GM19023 (cell line): ENCODE data around the gene CNGA4.
"Not testable (repeated sequence)": the region's sequence is repeated elsewhere in the genome, so short reads cannot be mapped to it uniquely, and the experiment has no call there.

Source experiments
- ATAC-seq: cut with Tn5 transposase; IDR thresholded peaks from one replicate; pipeline ENCODE4 v1.9.1; 2021; ENCODE audit warnings: mild to moderate bottlenecking, moderate library complexity; ENCODE audit not compliant: unreplicated experiment

The CNGA4 gene

GRCh38 chr11:6224421-6224820, 14.5 kb upstream of the CNGA4 start:
- no peak for ATAC-seq

- no peak for ATAC-seq
Measured at GRCh38 chr11:6225024-6225423, 13.9 kb upstream of the CNGA4 start.

- ATAC-seq, result no peak
Measured at GRCh38 chr11:6225896-6226295, 13.0 kb upstream of the CNGA4 start.

DNA sequence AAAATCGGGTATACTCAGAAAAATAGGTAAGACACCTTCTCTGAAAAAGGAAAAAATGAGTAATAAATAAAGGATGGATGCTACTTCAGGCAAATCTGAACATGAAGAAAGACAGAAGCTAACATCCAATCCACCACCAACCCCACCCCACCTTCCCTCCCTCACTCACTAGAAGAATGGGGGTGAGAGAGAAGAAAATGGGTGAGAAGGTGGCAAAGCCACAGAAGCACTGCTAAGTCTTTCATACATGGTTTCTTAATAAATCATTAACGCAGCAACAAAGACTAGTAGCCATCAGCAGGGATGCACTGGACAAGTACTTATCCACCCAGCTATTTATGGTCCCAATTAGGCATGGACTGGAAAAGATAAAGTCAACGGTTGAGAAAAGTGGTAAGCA, 10.4 kb upstream of the CNGA4 start:
- ATAC-seq, result no peak

DNA sequence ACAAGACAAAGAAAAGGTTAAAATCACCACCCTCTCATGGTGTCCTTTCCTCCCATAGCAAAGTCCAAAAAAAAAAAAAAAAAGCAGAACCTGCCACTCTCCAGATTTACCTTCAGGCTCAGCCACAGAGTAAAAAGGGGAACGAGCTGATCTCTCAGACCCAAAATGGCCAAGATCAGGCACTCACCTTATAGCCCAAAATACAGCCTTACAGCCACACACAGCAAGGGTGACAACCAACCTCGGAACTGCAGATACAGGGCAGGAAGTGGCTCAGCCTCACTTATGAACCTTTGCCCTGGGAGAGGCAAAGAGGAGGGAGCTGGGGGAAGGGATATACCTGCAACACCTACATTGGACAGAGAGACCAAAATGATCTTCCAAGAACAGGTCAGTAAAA, 9.0 kb upstream of the CNGA4 start:
- ATAC-seq, result no peak

GRCh38 chr11:6232899-6233298, 6.0 kb upstream of the CNGA4 start:
- ATAC-seq, result no peak

- no peak for ATAC-seq
Measured at GRCh38 chr11:6233984-6234386, 4.9 kb upstream of the CNGA4 start.

DNA sequence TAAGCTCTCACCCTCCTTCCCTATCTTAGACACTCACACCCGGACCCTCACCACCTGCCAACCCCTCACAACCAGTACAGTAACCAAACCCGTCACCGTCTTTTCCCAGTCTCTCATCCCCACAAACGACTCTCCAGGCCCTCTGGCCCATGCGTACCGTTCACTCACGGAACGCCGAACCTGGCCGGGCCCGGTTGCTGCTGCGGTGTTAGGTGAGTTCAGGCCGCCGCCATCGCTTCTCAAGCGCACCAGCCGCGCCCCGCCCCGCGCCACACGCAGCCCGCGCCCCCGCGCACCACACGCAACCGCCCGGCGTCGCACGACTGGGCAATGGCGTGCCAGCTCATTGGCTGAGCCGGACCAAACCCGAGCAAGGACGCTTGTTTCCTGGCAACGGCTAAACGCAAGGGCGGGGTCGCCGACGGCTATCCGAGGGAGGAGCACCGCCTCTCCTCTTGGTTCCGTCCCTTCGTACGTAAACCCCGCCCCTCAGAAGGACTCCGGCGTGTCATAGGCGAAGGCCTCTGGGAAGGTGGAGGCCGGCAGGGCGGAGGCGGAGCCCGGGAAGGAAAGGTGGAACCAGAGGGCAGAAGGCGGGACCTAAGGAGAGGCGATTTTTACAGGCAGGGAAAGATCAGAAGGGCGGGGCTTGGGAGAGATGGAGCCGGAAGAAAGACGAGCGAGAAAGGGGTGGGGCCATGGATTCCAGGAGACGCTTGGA, 4.3 kb upstream of the CNGA4 start, which contains the start of gene FHIP1B:
FHIP1B (minus strand) TSS at position 250 of the 721 bp plus-strand sequence. CDS start 10,120 bp downstream, outside the sequence.
- ATAC-seq, result peak; percentile 95

- no peak for ATAC-seq
Measured at GRCh38 chr11:6237266-6237665, 1.6 kb upstream of the CNGA4 start.

DNA sequence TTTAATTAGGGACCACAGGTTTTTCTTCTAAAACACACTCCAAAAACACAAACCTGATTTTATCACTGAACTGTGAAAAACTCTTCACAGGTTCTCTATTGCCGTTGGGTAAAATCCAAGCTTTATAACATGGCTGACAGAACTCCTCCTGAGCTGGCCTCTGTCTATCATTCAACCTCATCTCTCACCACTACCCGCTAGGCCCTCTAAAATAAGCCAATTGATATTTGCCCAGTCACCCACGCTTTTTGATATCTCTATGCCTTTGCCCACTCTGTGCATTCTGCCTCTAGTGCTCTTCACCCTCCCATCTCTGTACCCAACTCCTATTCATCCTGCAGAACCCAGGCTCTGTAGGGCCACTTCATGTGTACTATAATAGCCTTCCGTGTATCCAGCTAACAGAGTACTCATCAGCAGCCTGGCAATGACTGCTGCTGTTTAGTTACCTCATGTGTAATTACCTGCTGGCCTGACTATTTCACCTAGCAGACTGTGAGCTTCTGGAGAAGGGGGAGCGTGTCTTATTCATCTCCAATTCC, 1.1 kb upstream of the CNGA4 start:
- ATAC-seq, result no peak

DNA sequence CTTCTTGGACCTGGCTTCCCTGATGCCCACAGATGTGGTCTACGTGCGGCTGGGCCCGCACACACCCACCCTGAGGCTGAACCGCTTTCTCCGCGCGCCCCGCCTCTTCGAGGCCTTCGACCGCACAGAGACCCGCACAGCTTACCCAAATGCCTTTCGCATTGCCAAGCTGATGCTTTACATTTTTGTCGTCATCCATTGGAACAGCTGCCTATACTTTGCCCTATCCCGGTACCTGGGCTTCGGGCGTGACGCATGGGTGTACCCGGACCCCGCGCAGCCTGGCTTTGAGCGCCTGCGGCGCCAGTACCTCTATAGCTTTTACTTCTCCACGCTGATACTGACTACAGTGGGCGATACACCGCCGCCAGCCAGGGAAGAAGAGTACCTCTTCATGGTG, 1.2 kb downstream of the CNGA4 start:
- ATAC-seq, result no peak

DNA sequence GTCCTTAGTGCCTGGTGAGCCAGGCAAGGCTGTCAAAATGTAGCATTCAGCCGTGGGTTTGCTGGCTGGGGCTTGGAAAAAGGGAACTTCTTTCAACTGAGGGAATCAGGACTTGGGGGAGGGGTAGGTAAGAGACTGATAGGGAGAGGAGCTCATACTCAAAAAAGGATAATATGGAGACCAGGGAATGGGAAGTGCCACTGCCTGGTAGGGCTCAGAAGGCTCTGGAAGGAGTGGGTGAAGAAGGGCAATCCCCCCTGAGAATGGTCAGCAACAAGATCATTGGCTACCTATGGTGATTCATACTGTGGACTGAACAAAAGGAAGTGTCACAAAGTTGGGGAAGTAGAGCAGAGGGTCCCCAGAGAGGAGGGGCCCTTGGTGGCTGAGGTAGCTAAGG, 1.9 kb downstream of the CNGA4 start:
- ATAC-seq, result no peak

- no peak for ATAC-seq
Measured at GRCh38 chr11:6241316-6241715, 2.4 kb downstream of the CNGA4 start.

DNA sequence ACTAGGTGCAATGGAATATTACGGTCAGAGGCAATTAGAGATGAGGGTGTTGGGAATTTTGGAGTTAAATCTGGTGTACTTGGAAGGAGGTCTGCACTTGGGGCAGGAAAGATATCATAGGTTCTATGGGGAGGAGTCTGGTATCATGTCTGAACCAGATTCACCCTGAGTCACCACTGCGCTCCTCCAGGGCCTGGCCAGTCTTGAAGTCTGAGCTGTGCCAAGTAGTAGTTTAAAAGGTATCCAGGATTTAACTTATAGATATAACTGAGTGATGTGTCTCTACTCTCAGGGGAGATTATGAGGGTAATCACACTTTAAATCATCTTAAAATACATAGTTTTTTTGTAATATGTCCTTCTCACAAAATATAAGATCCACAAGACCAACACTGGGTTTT, 6.6 kb downstream of the CNGA4 start:
- ATAC-seq, result no peak

GRCh38 chr11:6248248-6248647, 9.4 kb downstream of the CNGA4 start:
- ATAC-seq, result no peak

DNA sequence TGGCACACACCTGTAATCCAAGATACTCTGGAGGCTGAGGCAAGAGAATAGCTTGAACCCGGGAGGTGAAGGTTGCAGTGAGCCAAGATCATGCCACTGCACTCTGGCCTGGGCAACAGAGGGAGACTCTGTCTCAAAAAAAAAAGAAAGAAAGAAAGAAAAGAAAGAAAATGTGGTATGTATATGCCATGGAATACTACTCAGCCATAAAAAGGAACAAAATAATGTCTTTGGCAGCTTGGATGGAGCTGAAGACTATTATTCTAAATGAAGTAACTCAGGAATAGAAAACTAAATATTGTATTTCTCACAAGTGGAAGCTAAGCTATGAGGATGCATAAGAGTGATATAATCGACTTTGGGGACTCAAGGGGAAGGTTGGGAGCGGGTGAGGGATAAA, 10.0 kb downstream of the CNGA4 start:
- ATAC-seq, result not testable (repeated sequence)

DNA sequence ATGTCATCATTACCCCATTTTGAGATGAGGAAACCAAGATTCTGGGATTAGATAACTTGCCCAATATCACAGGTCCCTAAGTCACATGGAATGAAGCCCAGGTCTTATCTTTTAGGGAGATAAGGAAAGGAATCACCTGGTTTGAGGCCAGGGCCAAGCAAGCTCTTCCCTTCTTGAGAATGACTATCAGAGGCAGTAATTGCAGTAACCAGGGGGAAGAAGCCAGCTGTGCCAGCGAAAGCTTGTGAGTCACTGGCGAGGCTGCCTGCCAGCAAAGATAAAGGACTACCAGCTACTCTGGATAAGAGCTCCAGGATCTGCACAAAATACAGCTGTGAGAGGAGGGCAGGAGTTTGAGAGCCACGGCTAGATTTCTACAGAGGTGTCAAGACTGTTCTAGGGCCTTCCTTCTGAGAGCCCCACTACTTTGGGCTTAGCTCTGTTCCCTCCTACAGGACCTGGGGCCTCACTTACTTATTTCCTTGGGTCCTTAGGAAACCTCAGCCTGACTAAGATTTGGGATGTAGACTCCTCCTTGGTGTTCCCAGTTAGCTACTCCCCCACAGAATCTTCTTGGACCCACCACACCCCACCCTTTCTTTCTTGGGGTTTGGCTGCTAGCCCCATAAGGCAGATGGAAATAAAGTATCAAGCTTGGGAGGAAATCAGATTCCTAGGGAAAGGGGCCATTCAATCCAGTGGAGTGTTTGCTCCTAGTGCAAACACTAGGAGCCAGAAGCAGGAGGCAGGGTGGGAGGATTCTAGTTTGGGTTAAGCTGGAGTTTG, 11.1 kb downstream of the CNGA4 start:
- ATAC-seq, result no peak

DNA sequence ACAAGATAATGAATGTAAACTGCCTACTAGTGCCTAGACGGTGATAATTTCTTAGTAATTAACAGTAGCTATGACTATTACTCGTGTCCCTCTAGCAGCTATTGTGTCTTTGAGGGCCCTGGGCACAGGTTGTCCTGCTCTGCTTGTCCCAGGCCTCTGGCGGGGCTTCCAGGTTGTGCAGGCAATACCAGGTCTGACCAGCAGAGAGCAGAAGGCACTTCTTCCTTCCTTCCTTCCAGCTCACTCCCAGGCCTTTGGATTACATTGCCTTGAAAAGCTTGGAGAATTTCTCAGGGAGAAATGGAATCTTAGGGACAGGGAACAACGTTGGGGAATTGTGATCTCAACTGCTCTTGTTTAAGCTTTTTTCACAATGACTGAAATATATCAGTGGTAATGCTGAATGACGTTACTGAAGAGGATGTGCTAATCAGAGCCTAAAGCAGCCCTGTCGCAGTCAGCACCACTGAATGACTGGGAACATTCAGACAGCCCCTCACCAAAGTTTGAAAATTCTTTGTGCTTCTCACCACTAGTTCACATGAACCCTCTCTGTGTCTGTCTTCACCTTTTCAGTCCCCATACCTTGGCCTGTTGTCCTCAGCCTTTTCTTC, 12.3 kb downstream of the CNGA4 start:
- peak; percentile 63 for ATAC-seq

DNA sequence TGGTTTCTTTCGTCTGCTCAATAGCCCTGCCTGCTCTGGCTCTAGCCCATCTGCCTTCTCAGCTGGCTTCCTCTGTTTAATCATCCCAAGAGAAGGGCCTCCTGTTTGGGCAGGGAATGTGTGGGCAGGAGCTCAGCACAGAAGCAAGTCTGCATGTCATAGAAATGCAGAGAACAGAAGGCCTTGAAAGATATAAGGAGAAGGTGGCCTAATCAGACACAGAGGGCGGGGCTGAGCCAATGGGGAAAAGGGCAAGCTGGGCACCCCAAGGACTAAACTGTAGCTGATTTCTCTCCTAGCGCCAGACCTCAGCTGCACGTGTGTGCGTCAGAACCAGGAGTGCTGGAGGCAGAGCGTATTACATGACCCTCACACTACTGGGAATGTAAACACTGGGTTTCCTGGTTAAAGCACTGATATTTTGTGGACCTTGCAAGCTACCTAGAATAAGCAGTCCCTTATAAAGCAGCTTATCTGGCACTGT, 13.1 kb downstream of the CNGA4 start:
- no peak for ATAC-seq

DNA sequence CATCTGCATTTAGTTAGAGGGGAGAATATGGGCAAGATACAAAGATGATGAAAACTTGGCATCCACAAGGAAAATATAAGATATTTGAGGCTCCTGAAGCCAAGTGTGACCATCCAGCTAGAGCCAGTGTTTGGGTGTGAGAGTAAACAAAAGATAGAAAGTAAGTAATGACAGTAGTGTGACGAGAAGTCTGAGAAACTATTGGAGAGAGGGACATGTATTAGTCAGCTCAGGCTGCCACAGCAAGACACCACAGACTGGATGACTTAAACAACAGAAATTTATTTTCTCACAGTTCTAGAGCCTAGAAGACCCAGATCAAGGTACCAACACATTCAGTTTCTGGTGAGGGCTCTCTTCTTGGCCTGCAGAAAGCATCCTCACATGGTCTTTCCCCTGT, 14.3 kb downstream of the CNGA4 start:
- ATAC-seq, result peak; percentile 49

DNA sequence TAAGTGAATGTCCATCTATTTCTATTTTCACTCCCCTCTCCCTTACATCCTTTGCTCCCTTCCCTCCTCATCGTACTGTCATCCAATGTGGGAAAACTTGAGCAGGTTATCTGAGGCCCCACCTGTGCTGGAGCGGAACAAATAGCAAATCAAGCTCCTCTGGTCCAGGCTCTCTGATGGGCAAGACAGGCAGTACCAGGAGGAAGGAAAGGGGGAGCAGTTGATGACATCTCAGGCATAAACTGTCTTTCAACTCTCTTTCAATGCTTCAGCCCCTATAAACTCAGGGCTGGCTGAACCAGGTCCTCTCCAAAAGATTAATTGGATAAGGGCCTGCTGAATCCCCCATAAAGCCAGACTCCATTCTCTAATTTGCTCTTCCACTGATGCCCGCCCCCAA, 19.3 kb downstream of the CNGA4 start:
- ATAC-seq, result no peak
